ENCODE measurements around the gene SCYGR8. TPM values are rescaled to one million over a fixed set of nuclear protein-coding genes. Genes with fewer than 3 reads are reported as not detected.
A peak's percentile ranks its signal among the peaks of the same experiment; 100 is the strongest.
"Not testable (repeated sequence)": the region's sequence is repeated elsewhere in the genome, so short reads cannot be mapped to it uniquely, and the experiment has no call there.

SCYGR8 gene
- total RNA-seq, 3 donors from 2014 or later = not detected

DNA sequence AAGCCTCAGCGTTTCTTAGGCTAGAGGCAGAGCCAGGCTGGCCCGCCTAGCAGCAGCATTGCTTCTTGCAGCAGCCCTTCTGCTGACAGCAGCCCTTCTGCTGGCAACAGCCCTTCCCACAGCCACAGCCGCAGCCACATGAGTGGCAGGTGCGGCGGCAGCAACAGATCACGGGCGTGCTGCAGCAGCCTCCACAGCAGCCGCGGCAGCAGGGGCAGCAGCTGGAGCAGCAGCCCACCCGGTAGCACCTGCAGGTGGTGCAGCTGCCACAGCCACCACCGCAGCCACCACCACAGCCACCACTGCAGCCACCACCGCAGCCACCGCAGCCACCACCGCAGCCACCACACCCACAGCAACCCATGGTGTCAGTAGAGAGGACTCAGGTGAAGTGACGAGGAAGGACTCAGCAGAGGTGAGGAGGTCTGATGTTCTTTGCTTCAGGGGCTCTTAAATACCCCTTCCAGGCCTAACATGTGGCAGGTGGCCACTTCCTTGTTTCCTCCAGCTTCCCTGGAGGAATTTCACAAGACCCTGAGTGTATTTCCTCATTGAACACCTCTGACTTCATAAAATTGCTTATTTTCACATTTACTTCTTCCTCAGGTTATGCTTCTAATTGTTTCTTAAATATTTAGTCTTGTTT lies 21.2 kb upstream of the SCYGR8 start, which contains the start of gene SCYGR6:
Gene SCYGR6, minus strand, starts transcription at position 364 of the 646 bp plus-strand sequence. Its CDS starts 0 bp downstream, at position 364.
- Mint-ChIP-seq H3K36me3 (ENCODE audit: insufficient read depth) (no peaks in the 10 kb centered on the region), H3K27me3 (ENCODE audit: low read depth) (peaks cover 14% of the 10 kb centered on the region), H3K4me1 (ENCODE audit: low read depth) (no peaks in the 10 kb centered on the region), H3K9me3 (no peaks in the 10 kb centered on the region), H3K4me3 (no peak within 1 kb of the TSS)
- no peak for ATAC-seq
- DNase-seq = no peak

DNA sequence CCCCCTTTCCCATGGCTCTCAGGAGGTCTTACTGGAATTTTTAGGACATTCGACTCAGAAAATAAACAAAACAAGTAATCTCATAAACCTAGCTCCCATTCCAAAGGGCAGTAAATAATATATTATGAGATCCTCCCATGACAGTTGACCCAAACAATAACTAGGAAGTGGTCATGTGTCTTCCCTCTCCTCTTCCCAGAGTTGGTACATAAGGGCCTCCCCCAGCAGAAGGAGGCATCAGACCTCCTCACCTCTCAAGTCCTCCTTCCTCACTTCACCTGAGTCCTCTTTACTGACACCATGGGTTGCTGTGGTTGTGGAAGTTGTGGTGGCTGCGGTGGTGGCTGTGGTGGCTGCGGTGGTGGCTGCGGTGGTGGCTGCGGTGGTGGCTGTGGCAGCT lies 17.7 kb upstream of the SCYGR8 start, which contains the start of gene SCYGR7:
Gene SCYGR7, plus strand, starts transcription at position 301 of the 400 bp plus-strand sequence. Its CDS starts 0 bp downstream, at position 301.
- Mint-ChIP-seq H3K36me3 (ENCODE audit: insufficient read depth) (no peaks in the 10 kb centered on the region), H3K4me3 (no peak within 1 kb of the TSS), H3K27me3 (ENCODE audit: low read depth) (peaks cover 6% of the 10 kb centered on the region), H3K4me1 (ENCODE audit: low read depth) (no peaks in the 10 kb centered on the region), H3K9me3 (no peaks in the 10 kb centered on the region)
- ATAC-seq (no peak), DNase-seq (no peak)

DNA sequence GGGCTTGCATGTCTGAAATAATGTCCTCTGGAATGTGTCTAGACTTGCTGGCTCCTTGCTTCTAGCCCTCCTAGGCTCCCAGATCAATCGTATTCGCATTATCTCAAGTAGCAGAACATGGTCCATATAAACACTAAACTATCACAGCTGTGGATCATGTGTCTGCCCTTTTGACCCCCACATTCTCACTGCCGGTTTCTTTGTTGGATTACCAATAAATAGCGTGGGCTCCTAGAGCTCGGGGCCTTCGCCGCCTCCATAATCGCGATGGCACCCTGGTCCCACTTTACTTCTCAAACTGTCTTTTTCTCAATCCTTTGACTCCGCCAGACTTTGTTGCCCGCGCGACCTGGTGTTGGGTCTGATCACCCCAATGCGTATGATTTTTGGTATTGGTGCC lies 6.3 kb upstream of the SCYGR8 start:
- H3K9me3 Mint-ChIP-seq = no peaks in the 10 kb centered on the region
- DNase-seq = no peak
- H3K4me3 Mint-ChIP-seq = no peak overlapping the region

DNA sequence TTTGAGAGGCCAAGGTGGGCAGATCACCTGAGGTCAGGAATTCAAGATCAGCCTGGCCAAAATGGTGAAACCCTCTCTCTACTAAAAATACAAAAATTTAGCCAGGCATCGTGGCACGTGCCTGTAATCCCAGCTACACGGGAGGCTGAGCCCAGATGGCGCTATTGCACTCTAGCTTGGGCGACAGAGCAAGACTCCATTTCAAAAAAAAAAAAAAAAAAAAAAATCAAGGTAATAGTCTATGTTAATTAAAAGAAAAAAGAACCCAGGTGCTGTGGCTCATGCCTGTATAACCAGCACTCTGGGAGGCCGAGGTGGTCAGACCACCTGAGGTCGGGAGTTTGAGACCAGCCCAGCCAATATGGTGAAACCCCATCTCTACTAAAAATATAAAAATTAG lies 5.0 kb upstream of the SCYGR8 start:
- not testable (repeated sequence) for ATAC-seq; H3K9me3 Mint-ChIP-seq; H3K36me3 Mint-ChIP-seq (ENCODE audit: insufficient read depth); H3K4me3 Mint-ChIP-seq; H3K27me3 Mint-ChIP-seq (ENCODE audit: low read depth); DNase-seq; H3K4me1 Mint-ChIP-seq (ENCODE audit: low read depth)

More for the DNA sequence above, 6.3 kb upstream of the SCYGR8 start:
- Mint-ChIP-seq H3K27me3 (ENCODE audit: low read depth) (peaks cover 4% of the 10 kb centered on the region), H3K4me1 (ENCODE audit: low read depth) (no peaks in the 10 kb centered on the region), H3K36me3 (ENCODE audit: insufficient read depth) (no peaks in the 10 kb centered on the region)
- ATAC-seq = no peak

DNA sequence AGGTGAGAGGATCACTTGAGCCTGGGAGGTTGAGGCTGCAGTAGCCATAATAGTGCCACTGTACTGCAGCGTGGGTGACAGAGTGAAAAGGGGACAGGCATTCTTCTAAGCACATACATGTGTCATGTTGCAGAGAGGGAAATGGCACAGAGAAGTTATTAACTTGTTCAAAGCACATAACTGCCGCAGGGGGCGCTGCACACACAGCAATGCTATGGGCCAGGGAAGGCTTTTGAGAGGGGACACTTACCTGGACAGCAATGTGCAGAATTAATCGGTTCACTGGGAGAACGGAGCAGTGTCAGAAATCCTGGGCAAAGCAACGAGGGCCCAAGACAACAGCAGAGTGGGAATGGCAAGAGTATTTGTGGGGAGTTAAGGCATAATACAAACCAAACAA lies 2.4 kb downstream of the SCYGR8 start:
- H3K9me3 Mint-ChIP-seq = no peaks in the 10 kb centered on the region
- no peak overlapping the region for H3K4me3 Mint-ChIP-seq
- DNase-seq (no peak), ATAC-seq (no peak)
- no peaks in the 10 kb centered on the region for H3K4me1 Mint-ChIP-seq (ENCODE audit: low read depth)
- H3K27me3 Mint-ChIP-seq (ENCODE audit: low read depth) = peaks cover 2% of the 10 kb centered on the region
- H3K36me3 Mint-ChIP-seq (ENCODE audit: insufficient read depth) = no peaks in the 10 kb centered on the region

DNA sequence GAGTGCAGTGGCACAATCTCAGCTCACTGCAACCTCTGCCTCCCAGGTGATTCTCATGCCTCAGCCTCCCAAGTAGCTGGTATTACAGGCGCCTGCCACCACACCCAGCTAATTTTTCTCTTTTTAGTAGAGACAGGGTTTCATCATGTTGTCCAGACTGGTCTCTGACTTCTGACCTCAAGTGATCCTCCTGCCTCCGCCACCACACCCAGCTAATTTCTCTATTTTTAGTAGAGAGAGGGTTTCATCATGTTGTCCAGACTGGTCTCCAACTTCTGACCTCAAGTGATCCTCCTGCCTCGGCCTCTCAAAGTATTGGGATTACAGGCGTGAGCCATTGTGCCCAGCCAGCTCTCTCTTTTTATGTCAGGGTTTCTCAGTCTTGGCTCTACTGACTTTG lies 10.6 kb downstream of the SCYGR8 start:
- H3K36me3 Mint-ChIP-seq (ENCODE audit: insufficient read depth); H3K27me3 Mint-ChIP-seq (ENCODE audit: low read depth); DNase-seq; H3K4me3 Mint-ChIP-seq; H3K9me3 Mint-ChIP-seq; ATAC-seq; H3K4me1 Mint-ChIP-seq (ENCODE audit: low read depth): not testable (repeated sequence)

DNA sequence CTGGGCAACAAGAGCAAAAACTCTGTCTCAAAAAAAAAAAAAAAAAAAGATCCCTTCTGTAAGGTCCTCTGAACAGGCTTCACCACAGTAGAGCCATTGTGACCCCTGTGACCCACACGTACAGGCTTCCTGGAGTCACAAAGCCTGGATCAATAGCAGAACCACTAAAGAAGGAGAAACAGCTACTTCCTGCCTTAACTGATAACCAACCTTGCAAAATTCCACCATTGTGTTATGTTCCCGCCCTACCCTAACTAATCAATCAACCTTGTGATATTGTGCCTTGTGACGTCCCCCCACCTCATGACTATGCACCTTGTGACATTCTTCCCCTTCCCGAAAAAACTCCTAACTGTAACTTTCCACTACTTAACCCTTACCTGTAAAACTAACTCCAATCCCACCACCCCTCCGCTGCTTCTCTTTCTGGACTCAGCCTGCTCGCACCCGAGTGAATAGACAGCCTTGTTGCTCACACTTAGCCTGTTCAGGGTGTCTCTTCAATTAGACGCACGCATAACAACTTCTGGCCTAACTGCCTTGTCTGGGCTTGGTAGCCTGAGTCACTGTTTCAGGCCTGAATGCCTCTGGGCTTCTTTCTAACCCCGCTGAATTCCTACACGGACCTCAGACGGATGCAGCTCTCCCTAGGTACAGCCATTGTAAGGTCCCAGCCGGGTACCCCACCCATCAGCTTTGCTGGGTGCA lies 13.9 kb downstream of the SCYGR8 start:
- no peaks in the 10 kb centered on the region for H3K27me3 Mint-ChIP-seq (ENCODE audit: low read depth)
- no peaks in the 10 kb centered on the region for H3K9me3 Mint-ChIP-seq
- H3K36me3 Mint-ChIP-seq (ENCODE audit: insufficient read depth) = no peaks in the 10 kb centered on the region
- no peak overlapping the region for H3K4me3 Mint-ChIP-seq
- no peak for DNase-seq
- no peak for ATAC-seq
- no peaks in the 10 kb centered on the region for H3K4me1 Mint-ChIP-seq (ENCODE audit: low read depth)

DNA sequence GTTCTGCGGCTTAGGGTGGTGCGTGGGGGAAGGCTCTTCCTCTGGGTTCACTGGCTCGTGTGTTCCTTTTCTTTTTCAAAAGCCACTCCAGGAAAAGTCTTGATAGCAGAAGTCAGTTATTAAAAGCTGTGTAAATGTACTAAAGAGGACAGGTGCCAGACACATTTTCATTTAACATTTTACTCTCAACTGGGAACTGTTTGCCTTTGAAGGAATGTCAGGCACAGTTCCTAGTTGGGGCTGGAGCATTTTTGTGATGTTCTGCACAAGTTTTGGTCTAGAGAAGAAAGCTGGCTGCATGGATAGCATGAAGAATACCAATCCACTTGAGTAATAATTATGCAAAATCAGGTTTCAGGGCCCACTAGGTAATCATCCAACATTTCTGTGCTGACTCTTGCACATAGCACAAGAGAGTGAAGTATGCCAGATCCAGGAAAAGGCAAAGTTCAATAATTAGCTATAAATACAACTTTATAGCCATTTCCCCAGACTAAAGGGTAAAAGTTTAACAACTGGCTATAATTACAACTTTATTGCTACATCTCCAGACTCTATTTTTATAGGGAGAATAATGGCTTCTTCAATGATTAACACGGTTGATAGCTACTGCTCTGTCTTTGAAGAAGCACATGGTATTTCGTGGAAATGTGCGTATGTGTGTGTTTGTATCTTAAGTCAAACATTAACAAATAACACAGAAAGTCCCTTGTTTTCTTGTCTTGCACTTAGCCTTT lies 16.2 kb downstream of the SCYGR8 start:
- H3K36me3 Mint-ChIP-seq (ENCODE audit: insufficient read depth) = no peaks in the 10 kb centered on the region
- H3K4me1 Mint-ChIP-seq (ENCODE audit: low read depth) = peaks cover 1% of the 10 kb centered on the region
- ATAC-seq = no peak

DNA sequence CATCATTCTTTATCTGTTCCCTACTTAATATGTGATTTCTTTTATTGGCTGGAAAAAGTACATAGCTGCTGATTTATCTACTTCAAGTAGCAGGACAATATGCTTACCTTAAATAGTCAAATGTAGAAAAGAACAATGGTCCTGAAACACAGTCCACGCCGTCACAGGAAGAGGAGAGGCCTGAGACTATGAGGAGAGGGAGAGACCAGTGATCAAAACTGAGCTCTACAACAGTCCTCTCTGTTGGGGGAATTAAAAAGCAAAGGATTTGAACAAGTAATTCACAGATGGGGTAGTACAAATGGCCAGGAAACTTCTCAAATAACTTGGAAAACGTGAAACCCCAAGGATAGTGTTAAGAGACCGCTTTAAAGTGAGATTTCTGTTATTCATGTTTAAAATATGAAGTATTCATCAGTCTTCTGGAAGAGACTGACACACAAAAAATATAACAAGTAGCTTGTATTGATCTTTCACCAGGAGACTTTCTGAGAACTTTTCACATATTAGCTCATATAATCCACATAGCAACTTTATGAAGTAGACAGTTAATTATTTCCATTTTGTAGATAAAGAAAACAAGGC lies 20.2 kb downstream of the SCYGR8 start:
- H3K9me3 Mint-ChIP-seq = no peaks in the 10 kb centered on the region
- ATAC-seq (no peak), DNase-seq (no peak)
- H3K4me3 Mint-ChIP-seq = no peak overlapping the region
- no peaks in the 10 kb centered on the region for H3K27me3 Mint-ChIP-seq (ENCODE audit: low read depth)
- H3K4me1 Mint-ChIP-seq (ENCODE audit: low read depth) = peaks cover 1% of the 10 kb centered on the region
- no peaks in the 10 kb centered on the region for H3K36me3 Mint-ChIP-seq (ENCODE audit: insufficient read depth)

More for the DNA sequence above, 16.2 kb downstream of the SCYGR8 start:
- no peak for DNase-seq
- Mint-ChIP-seq H3K27me3 (ENCODE audit: low read depth) (no peaks in the 10 kb centered on the region), H3K9me3 (no peaks in the 10 kb centered on the region), H3K4me3 (no peak overlapping the region)

DNA sequence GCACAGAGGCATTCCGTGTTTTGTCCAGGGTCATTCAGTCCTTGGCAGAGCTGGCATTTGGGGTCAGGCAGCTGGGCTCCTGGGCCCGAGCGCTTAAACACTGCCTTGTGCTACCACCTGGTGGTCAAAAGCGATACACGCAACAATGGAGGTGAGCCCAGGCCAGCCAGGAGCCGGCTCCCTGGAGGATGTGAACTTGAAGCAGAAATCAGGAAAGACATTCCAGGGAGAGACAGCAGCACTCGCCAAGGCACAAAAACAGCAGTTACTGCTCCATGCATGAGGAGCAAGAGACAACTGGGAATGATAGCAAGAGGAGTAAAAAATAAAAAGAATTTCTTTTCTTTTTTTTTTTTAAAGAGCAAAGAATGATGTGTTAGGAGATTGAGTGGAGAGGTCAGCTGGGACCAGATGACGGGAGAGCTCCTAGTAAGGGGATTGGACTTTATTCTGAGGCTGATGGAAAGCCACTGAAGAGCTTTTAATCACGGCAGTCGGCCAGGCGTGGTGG lies 20.7 kb downstream of the SCYGR8 start:
- Mint-ChIP-seq H3K4me1 (ENCODE audit: low read depth) (peaks cover 1% of the 10 kb centered on the region), H3K4me3 (no peak overlapping the region), H3K9me3 (no peaks in the 10 kb centered on the region), H3K27me3 (ENCODE audit: low read depth) (no peaks in the 10 kb centered on the region), H3K36me3 (ENCODE audit: insufficient read depth) (no peaks in the 10 kb centered on the region)
- DNase-seq (peak; percentile 54), ATAC-seq (peak; percentile 66 to 86)

DNA sequence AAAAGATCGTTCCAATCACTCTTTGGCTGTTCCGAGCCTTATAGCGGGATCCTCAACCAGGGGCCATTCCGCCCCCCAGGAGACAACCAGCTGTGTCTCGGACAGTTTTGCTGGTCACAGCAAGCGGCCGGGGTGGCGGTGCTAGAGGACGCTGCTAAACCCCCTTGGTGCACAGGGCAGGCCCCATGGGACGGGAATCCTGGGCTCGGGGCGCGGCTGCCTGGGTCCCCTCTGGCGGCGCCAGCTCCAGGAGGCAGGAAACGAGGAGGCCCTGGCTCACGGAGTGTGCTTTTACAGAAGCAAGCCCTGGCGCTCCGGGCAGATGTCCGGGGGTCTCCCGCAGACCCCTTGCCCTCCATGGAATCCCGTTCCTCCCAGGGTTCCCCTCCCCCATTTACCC lies 22.1 kb downstream of the SCYGR8 start:
- H3K36me3 Mint-ChIP-seq (ENCODE audit: insufficient read depth) = no peaks in the 10 kb centered on the region
- H3K4me1 Mint-ChIP-seq (ENCODE audit: low read depth) = peaks cover 1% of the 10 kb centered on the region
- no peak overlapping the region for H3K4me3 Mint-ChIP-seq
- H3K27me3 Mint-ChIP-seq (ENCODE audit: low read depth) = no peaks in the 10 kb centered on the region
- ATAC-seq (no peak), DNase-seq (no peak)
- H3K9me3 Mint-ChIP-seq = no peaks in the 10 kb centered on the region

DNA sequence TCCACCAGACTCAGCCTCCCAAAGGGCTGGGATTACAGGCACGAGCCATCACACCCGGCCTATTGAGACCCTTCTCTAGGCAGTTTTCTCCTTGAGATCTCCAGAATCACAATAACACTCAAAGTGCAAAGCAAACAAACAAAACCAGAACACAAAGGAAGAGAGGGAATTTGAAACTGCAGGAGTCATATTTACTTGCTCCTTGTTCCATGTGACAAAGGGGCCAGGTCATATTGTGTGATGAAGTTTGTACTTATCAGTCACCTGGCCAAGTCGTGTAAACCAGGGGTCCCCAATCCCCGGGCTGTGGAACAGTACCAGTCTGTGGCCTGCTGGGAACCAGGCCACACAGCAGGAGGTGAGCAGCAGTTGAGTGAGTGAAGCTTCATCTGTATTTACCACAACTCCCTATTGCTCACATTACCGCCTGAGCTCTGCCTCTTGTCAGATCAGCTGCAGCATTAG lies 26.5 kb downstream of the SCYGR8 start:
- DNase-seq = no peak

DNA sequence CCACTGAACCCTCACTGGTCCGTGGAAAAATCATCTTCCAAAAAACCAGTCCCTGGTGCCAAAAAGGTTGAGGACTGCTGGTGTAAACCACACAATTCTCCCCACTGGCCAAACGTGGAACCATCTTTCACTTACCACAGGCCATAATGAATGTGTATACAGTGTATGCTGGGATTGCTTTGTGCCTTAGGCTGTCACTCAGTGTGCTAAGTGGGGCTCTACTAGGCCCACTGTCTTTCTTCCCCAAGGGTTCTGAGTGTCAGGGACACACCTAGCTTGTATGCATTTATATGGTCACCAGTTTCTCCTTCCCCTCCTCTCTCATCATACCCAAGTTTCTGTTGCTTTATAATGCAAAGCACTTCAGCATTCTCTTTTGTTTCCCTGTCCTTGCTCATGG lies 27.2 kb downstream of the SCYGR8 start:
- Mint-ChIP-seq H3K27me3 (ENCODE audit: low read depth) (no peaks in the 10 kb centered on the region), H3K4me1 (ENCODE audit: low read depth) (peaks cover 18% of the 10 kb centered on the region), H3K9me3 (no peaks in the 10 kb centered on the region), H3K4me3 (no peak overlapping the region), H3K36me3 (ENCODE audit: insufficient read depth) (no peaks in the 10 kb centered on the region)
- ATAC-seq = no peak
- DNase-seq = no peak

More for the DNA sequence above, 26.5 kb downstream of the SCYGR8 start:
- no peak overlapping the region for H3K4me3 Mint-ChIP-seq
- H3K9me3 Mint-ChIP-seq = no peaks in the 10 kb centered on the region
- H3K27me3 Mint-ChIP-seq (ENCODE audit: low read depth) = no peaks in the 10 kb centered on the region
- H3K36me3 Mint-ChIP-seq (ENCODE audit: insufficient read depth) = no peaks in the 10 kb centered on the region
- ATAC-seq = no peak
- H3K4me1 Mint-ChIP-seq (ENCODE audit: low read depth) = peaks cover 18% of the 10 kb centered on the region

DNA sequence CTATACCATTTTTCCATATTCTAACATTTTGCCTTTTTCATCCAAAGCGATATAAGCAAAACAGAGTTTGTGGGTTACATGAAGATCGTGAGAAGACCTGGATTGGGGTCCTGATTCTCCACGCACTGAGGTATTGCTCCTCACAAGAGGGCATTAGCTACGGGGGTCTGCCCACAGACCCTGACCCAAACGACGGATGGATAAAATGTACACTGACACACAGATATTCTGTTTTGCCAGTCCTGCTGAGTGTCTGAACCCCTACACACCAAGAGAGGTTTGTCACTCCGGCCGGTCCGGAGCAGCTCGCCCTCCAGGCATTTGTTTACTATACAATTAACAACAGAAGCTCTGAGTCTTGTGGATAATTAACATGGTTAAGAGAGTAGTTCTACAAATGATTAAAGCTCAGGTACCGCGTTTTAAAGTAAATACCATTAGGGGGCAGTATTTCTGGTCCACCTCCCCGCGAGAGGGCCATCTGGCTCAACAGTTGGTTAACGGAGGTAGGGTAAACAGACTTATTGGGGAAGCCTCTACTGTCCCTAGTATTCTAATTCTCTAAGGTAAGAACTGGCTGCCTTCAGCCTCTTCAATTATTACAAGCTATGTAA lies 28.4 kb downstream of the SCYGR8 start:
- Mint-ChIP-seq H3K27me3 (ENCODE audit: low read depth) (no peaks in the 10 kb centered on the region), H3K36me3 (ENCODE audit: insufficient read depth) (no peaks in the 10 kb centered on the region), H3K4me1 (ENCODE audit: low read depth) (peaks cover 18% of the 10 kb centered on the region), H3K4me3 (no peak overlapping the region), H3K9me3 (no peaks in the 10 kb centered on the region)
- no peak for DNase-seq
- ATAC-seq = no peak

All from activated T-cell treated with anti-CD3 and anti-CD28 coated beads, Interleukin-2, amount 50 U/mL, for 4 hours (primary cell).